ENCODE results near the gene ELL2. TPM values are rescaled to one million over a fixed set of nuclear protein-coding genes. Genes with fewer than 3 reads are reported as not detected.
A peak's percentile ranks its signal among the peaks of the same experiment; 100 is the strongest.

The ELL2 gene
- total RNA-seq, 1 donor from 2014 or later: 4.6 TPM

- no peaks in the 10 kb centered on the region for H3K27me3 Mint-ChIP-seq (ENCODE audit: low read depth)
- TF ChIP-seq CTCF (conservative IDR thresholded peaks at IDR 0.05): no peak
- DNase-seq (ENCODE audit: low read depth, low spot score): no peak
- H3K4me1 Mint-ChIP-seq: peaks cover 20% of the 10 kb centered on the region
- H3K27ac Mint-ChIP-seq (ENCODE audit: unreplicated experiment): peak overlapping the region; percentile 15
- H3K4me3 Mint-ChIP-seq: no peak overlapping the region
- no peaks in the 10 kb centered on the region for H3K9me3 Mint-ChIP-seq
- H3K36me3 Mint-ChIP-seq (ENCODE audit: low read depth): no peaks in the 10 kb centered on the region
Measured at GRCh38 chr5:95936812-95937397, 24.7 kb downstream of the ELL2 start.

- no peak for TF ChIP-seq CTCF (conservative IDR thresholded peaks at IDR 0.05)
- Mint-ChIP-seq H3K4me3 (no peak overlapping the region), H3K4me1 (peaks cover 7% of the 10 kb centered on the region), H3K27ac (ENCODE audit: unreplicated experiment) (no peak overlapping the region), H3K27me3 (ENCODE audit: low read depth) (no peaks in the 10 kb centered on the region), H3K36me3 (ENCODE audit: low read depth) (no peaks in the 10 kb centered on the region), H3K9me3 (no peaks in the 10 kb centered on the region)
- DNase-seq (ENCODE audit: low read depth, low spot score): no peak
Measured at GRCh38 chr5:95935553-95936100, 26.0 kb downstream of the ELL2 start.

- DNase-seq (ENCODE audit: low read depth, low spot score): no peak
- H3K36me3 Mint-ChIP-seq (ENCODE audit: low read depth): no peaks in the 10 kb centered on the region
- no peak overlapping the region for H3K27ac Mint-ChIP-seq (ENCODE audit: unreplicated experiment)
- no peak overlapping the region for H3K4me3 Mint-ChIP-seq
- H3K4me1 Mint-ChIP-seq: no peaks in the 10 kb centered on the region
- no peaks in the 10 kb centered on the region for H3K9me3 Mint-ChIP-seq
- no peak for TF ChIP-seq CTCF (conservative IDR thresholded peaks at IDR 0.05)
- H3K27me3 Mint-ChIP-seq (ENCODE audit: low read depth): no peaks in the 10 kb centered on the region
Measured at GRCh38 chr5:95934207-95934804, 27.3 kb downstream of the ELL2 start.

GRCh38 chr5:95932941-95933340 lies 28.7 kb downstream of the ELL2 start:
- Mint-ChIP-seq H3K36me3 (ENCODE audit: low read depth) (no peaks in the 10 kb centered on the region), H3K27ac (ENCODE audit: unreplicated experiment) (no peak overlapping the region), H3K4me3 (no peak overlapping the region), H3K27me3 (ENCODE audit: low read depth) (no peaks in the 10 kb centered on the region), H3K4me1 (no peaks in the 10 kb centered on the region), H3K9me3 (no peaks in the 10 kb centered on the region)
- no peak for TF ChIP-seq CTCF (conservative IDR thresholded peaks at IDR 0.05)
- DNase-seq (ENCODE audit: low read depth, low spot score): no peak

GRCh38 chr5:95931079-95931833 lies 30.4 kb downstream of the ELL2 start:
- H3K9me3 Mint-ChIP-seq: peaks cover 2% of the 10 kb centered on the region
- no peak for TF ChIP-seq CTCF (conservative IDR thresholded peaks at IDR 0.05)
- H3K27me3 Mint-ChIP-seq (ENCODE audit: low read depth): no peaks in the 10 kb centered on the region
- H3K27ac Mint-ChIP-seq (ENCODE audit: unreplicated experiment): no peak overlapping the region
- H3K36me3 Mint-ChIP-seq (ENCODE audit: low read depth): no peaks in the 10 kb centered on the region
- no peaks in the 10 kb centered on the region for H3K4me1 Mint-ChIP-seq
- no peak for DNase-seq (ENCODE audit: low read depth, low spot score)
- H3K4me3 Mint-ChIP-seq: no peak overlapping the region

Data from neural crest cell (in vitro differentiated cells).